Ascending aorta (tissue), 2 donors: ENCODE results near the gene SPIB. TPM values are rescaled to one million over a fixed set of nuclear protein-coding genes. Genes with fewer than 3 reads are reported as not detected.
"Not testable (repeated sequence)": the region's sequence is repeated elsewhere in the genome, so short reads cannot be mapped to it uniquely, and the experiment has no call there.

Experiments used
- DNase-seq, 2 donors: peaks; one replicate each; pipeline ENCODE4 v3.0.0-alpha.2; 2019; ENCODE audit warnings: low spot score in 2 of 2
- H3K27ac ChIP-seq, 2 donors: fragments of 200-600 bp; sonication (generic); one replicate each; pipeline ENCODE4 v1.5.1; 2016 to 2017; ENCODE audit warnings: mild to moderate bottlenecking in 1 of 2
- H3K27me3 ChIP-seq: fragments of 200-600 bp; sonication (generic); one replicate; pipeline ENCODE4 v1.5.1; 2017
- H3K36me3 ChIP-seq, 2 donors: fragments of 200-600 bp; sonication (generic); one replicate each; pipeline ENCODE4 v1.5.1; 2016
- H3K4me1 ChIP-seq, 2 donors: fragments of 200-600 bp; sonication (generic); one replicate each; pipeline ENCODE4 v1.5.1; 2016 to 2017; ENCODE audit warnings: mild to moderate bottlenecking in 1 of 2
- H3K4me3 ChIP-seq, 2 donors: fragments of 200-600 bp; sonication (generic); one replicate each; pipeline ENCODE4 v1.5.1; 2016 to 2017; ENCODE audit warnings: mild to moderate bottlenecking in 1 of 2
- H3K9me3 ChIP-seq, 2 donors: fragments of 200-600 bp; sonication (generic); one replicate each; pipeline ENCODE4 v1.5.1; 2016
- intact Hi-C: fragments of 100-400 bp; cut with DNase I; formaldehyde crosslinking; loops from one replicate; pipeline ENCODE4 v1.15.1; 2023
- total RNA-seq: library from RNA; depleted of rRNA; stranded (reverse); fragments of >200 nt; gene quantifications from one replicate; pipeline ENCODE4 v1.1.0, GENCODE V29; 2016
- TF ChIP-seq, protein P1 (sequence below), 3 experiments: fragments of 200-600 bp in 2 of 3; fragments of 450-650 bp in 1 of 3; sonication (generic) in 2 of 3; IDR thresholded peaks; one replicate each; pipeline ENCODE4 v1.5.1; 2016 to 2019; ENCODE audit warnings: antibody characterized with exemption in 3 of 3, mild to moderate bottlenecking in 1 of 3, moderate library complexity in 1 of 3

The SPIB gene
- total RNA-seq, 1 donor from 2014 or later, result not detected

- intact Hi-C loops, result no loop called here
- no peaks in the 10 kb centered on the region for H3K9me3 ChIP-seq
- H3K36me3 ChIP-seq, result no peaks in the 10 kb centered on the region
- no peak overlapping the region for H3K4me3 ChIP-seq
- TF ChIP-seq, protein P1, sequence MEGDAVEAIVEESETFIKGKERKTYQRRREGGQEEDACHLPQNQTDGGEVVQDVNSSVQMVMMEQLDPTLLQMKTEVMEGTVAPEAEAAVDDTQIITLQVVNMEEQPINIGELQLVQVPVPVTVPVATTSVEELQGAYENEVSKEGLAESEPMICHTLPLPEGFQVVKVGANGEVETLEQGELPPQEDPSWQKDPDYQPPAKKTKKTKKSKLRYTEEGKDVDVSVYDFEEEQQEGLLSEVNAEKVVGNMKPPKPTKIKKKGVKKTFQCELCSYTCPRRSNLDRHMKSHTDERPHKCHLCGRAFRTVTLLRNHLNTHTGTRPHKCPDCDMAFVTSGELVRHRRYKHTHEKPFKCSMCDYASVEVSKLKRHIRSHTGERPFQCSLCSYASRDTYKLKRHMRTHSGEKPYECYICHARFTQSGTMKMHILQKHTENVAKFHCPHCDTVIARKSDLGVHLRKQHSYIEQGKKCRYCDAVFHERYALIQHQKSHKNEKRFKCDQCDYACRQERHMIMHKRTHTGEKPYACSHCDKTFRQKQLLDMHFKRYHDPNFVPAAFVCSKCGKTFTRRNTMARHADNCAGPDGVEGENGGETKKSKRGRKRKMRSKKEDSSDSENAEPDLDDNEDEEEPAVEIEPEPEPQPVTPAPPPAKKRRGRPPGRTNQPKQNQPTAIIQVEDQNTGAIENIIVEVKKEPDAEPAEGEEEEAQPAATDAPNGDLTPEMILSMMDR (IDR thresholded peaks at IDR 0.05), result no peak
- no peaks in the 10 kb centered on the region for H3K4me1 ChIP-seq
- H3K27ac ChIP-seq, result no peak overlapping the region
- no peaks in the 10 kb centered on the region for H3K27me3 ChIP-seq
- DNase-seq, result no peak
Observed at GRCh38 chr19:50465000-50465399, 46.3 kb downstream of the SPIB start.

DNA sequence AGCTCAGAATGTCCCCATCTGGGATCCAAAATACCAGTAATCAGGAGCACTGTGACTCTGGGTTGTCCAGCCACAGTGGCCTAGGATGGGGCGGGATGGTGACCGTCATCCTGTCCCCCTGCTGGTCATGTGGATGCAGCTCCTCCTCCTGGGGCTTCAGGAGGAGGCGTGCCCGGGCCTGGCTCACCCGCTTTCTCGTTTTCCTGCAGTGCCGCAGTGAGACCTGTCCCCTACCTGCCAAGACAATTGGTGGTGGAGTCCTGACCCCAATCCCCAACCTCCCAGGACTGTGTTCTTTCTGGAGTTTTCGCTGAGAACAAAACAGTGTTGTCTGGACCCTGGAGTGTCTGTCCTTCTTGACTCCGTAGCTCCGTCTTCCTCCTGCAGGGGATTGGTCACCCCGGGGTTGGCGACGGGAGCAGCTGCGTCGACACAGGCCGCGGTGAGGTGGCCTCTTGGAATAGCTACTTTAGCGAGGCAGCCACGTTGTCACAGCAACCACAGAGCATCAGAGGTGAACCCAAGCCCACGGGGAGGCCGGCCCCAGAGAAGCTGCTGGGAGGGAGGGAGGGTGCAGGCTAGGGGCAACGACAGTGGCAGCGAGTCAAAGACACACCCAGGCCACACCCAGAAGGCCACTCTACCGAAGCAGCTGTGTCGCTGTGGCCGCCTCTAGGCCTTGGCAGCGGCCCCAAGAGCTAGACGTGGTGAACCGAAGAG is 47.4 kb downstream of the SPIB start:
- Histone ChIP-seq H3K4me3 (no peak overlapping the region), H3K27ac (no peak overlapping the region), H3K9me3 (no peaks in the 10 kb centered on the region), H3K4me1 (no peaks in the 10 kb centered on the region), H3K36me3 (no peaks in the 10 kb centered on the region), H3K27me3 (no peaks in the 10 kb centered on the region)
- TF ChIP-seq, protein P1 (IDR thresholded peaks at IDR 0.05), result no peak
- intact Hi-C loops, result no loop called here
- DNase-seq, result no peak

DNA sequence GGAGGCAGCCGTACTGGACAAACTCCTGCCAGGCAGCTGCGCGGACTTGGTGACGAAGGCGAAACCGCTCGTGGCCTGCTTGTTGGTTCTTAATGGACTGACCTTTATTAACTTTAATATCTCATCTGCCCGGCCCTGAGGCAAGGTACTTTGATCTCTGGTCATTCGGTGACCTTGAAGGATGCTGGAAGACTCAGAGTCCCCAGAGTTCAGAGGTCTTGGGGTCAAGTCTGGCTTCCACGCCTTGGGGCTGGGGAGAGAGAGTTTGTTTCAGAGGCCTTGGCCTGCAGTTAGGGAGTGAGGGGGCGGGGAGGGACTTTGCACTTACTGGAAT is 47.9 kb downstream of the SPIB start:
- Histone ChIP-seq H3K9me3 (no peaks in the 10 kb centered on the region), H3K4me1 (no peaks in the 10 kb centered on the region), H3K27ac (no peak overlapping the region), H3K4me3 (no peak overlapping the region), H3K36me3 (no peaks in the 10 kb centered on the region), H3K27me3 (no peaks in the 10 kb centered on the region)
- no peak for DNase-seq
- intact Hi-C loops, result no loop called here
- TF ChIP-seq, protein P1 (IDR thresholded peaks at IDR 0.05), result no peak

DNA sequence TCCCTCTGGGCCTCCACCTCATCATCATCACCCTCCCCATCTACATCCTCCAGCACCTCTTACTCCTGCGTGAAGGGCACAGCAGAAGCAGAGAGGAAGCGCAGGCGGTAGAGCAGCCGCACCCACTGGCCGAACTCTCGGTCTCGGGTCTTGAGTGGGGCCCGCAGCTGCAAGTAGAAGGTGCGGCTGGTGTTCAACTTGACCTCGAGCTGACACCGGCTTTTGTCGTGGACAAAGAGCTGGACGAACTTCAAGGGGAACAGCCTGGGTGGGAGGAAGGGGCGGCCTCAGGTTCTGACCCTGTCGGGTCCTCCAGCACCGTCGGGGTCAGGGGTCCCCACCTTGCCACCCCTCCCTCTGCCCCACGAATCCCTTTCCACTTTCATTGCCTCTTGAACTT is 48.8 kb downstream of the SPIB start:
- H3K4me1 ChIP-seq, result no peaks in the 10 kb centered on the region
- no peak overlapping the region for H3K27ac ChIP-seq
- no peaks in the 10 kb centered on the region for H3K36me3 ChIP-seq
- no peaks in the 10 kb centered on the region for H3K27me3 ChIP-seq
- intact Hi-C loops, result no loop called here
- H3K9me3 ChIP-seq, result no peaks in the 10 kb centered on the region
- TF ChIP-seq, protein P1 (IDR thresholded peaks at IDR 0.05), result no peak
- no peak for DNase-seq
- no peak overlapping the region for H3K4me3 ChIP-seq

DNA sequence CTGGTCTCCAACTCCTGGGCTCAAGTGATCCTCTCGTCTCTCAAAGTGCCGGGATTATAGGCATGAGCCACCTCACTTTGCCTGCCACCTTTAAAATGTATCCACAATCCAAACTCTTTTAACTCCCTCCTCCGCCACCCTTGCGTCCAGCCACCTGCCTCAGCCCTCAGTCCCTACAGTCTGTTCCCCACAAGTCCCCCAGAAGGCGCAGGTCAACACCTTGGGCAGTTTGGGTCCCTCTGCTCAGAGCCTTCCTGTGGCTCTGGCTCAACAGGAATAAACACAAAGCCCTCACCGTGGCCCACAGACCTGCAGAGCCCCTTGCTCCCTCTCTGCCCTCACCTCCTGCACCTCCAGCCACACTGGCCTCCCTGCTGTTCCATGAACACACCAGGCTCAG is 50.1 kb downstream of the SPIB start:
- Histone ChIP-seq H3K27me3 (no peaks in the 10 kb centered on the region), H3K4me3 (no peak overlapping the region), H3K27ac (no peak overlapping the region), H3K4me1 (no peaks in the 10 kb centered on the region), H3K36me3 (no peaks in the 10 kb centered on the region), H3K9me3 (no peaks in the 10 kb centered on the region)
- intact Hi-C loops, result no loop called here
- no peak for DNase-seq
- TF ChIP-seq, protein P1 (IDR thresholded peaks at IDR 0.05), result no peak

DNA sequence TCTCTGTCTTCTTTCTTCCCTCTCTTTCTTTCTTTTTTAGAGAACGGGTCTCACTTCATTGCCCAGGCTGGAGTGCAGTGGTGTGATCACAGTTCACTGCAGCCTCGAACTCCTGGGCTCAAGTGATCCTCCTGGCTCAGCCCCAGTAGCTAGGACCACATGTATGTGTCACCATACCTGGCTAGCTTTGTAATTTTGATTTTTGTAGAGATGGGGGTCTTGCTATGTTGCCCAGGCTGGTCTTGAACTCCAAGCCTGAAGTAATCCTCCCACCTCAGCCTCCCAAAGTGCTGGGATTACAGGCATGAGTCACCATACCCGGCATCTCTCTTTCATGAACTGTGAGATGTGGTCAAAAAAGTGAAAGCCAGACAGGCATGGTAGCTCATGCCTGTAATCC is 54.6 kb downstream of the SPIB start:
- H3K27ac ChIP-seq, H3K36me3 ChIP-seq, H3K4me3 ChIP-seq, DNase-seq, H3K9me3 ChIP-seq, H3K27me3 ChIP-seq, intact Hi-C loops: not testable (repeated sequence)
- peaks cover 8 to 12% of the 10 kb centered on the region in 2 donors for H3K4me1 ChIP-seq
